ENCODE data around the gene OSGEP.

GRCh38 chr14:20486684-20487395, 32.2 kb upstream of the OSGEP start:
- TF ChIP-seq CTCF (conservative IDR thresholded peaks at IDR 0.05; ENCODE audit: low read length) (no peak), EZH2phosphoT487 (IDR thresholded peaks at IDR 0.05; ENCODE audit: borderline replicate concordance, low read depth, low read length) (no peak)
